HG03139 (cell line): ENCODE measurements around the gene ENG.
"Not testable (repeated sequence)": the region's sequence is repeated elsewhere in the genome, so short reads cannot be mapped to it uniquely, and the experiment has no call there.

ENCODE experiments used
- ATAC-seq: cut with Tn5 transposase; IDR thresholded peaks from one replicate; pipeline ENCODE4 v1.9.1; 2021; ENCODE audit not compliant: unreplicated experiment

ENG gene

GRCh38 chr9:127878652-127879390, 24.4 kb upstream of the ENG start:
- no peak for ATAC-seq

DNA sequence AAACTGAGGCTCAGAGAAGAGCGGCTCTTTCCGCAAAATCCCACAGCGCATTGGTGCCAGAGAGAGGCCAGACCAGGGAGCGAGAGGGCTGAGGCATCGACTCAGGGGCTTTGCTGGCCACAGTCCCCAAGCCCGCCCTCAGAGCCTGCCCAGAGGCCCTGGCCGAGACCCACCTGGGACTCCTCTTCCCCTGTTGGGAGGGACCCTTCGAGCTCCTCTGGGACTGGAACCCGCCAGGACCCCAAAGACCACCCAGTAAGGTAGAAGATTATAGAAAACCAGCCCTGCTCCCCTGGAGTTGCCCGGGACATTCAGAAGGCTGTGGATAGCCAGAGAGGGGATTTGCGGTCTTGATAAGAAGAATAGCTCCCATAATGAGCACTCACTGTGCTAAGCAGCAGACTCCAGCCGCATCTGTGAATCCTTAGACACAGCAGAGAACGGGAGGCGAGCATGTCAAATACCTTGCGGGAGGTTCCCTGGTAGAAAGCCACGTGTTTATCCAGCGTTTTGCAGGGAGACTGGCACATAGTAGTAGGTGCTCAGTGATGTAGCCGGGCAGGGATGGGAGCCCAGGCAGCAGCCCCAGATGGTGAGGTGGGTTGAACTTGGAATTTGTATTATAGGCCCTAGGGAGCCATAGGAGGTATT, 23.7 kb upstream of the ENG start:
- no peak for ATAC-seq

DNA sequence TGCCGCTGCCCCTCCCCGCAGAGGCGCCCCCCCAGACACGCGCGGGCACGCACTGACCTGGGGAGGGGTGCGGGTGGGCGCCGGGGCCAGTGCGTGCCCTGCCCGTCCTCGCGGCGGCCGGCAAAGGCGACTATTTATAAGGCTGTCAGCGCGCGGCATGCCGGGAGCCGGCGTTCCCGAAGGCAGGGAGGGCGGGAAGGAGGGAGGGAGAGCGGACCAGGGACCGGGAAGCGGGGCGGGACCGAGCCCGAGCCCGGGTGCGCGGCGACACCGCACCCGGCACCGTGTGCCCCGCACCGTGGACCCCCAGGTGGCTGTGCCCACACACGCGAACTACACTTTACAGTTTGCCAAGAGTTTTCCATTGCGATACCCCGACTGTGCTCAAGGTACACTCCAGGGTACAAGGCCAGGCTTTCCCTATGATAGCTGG, 23.1 kb upstream of the ENG start, which contains the start of gene AK1:
Gene AK1, minus strand, starts transcription at position 110 of the 433 bp plus-strand sequence. CDS start 3,058 bp downstream, outside the sequence.
- no peak for ATAC-seq

GRCh38 chr9:127876764-127877562, 22.5 kb upstream of the ENG start:
- ATAC-seq: no peak

DNA sequence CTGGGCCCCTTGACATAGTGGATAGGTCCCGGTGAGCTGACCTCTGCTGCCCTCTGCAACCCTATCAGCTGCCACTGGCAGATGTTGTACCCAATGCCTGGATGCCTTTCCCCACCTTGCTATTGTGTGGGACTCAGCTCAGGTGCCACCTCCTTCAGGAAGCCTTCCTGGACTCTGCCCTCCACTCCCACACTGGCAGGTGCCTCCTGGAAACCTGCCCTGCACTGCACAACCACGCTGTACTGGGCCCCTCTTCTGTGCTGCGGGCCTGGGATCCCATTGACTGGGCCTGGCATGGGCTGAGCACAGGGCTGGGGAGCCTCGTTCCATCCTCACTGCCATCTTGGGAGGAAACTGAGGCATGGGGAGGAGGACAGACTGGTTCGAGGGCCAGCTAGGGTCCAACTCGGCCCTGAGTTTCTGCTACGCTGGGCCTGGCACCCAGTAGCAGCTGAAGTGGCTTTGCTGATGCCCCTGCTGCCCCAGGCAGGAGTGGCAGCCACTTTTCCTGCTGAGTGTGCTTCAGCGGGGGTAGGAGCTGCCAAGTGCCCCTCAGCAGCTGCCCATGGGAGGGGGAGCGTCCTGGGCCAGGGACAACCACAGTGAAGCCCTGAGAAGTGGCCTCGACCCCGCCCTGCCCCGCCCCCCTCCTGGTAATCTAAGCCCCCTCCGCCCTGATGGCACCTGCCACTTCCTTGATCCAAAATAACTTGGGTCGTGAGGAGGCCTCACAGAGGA, 21.7 kb upstream of the ENG start:
- ATAC-seq: no peak

- ATAC-seq: no peak
These were observed 21.0 kb upstream of the ENG start for GRCh38 chr9:127875306-127875966.

DNA sequence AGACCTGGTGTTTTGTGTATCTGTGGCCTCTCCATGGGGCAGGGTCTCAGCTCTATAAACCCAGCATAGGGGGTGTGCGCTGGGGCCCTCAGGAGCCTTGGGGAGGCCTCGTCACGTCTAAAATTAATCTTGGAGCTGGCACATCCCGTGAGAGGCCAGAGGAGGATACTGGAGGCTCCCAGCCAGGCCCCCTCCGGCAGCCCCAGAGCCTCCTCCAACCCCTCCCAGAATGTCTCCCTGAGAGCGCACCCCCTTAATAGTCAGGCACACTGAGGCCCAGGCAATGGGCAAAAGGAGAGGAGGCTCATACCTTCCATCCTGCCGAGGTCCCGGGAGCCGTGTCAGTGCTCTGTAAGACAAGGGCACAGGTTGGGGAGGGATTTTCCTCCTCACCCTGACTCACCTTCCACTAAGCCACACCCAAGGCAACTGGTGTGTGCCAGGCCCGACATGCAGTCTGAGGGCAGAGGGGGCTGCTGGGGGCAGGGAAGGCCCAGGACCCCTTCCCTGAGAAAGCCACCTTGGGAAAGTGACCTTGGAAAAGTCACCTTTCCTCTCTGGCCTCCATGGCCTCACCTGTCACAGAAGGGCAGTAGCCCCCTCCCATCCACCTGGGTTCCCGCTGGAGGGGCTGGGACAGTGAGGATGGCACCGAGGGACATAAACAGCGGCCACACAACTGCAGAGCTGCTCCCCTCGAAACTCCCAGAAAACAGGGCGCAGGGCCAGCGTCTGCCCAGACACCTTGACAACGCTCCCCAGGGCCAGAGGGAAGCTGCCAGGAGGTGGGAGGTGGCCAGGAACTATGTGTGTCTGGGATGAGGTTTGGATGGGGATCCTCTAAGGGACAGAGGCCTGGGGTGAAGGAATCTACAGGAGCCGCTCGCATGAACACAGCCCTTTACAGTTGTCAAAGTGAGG, 20.1 kb upstream of the ENG start:
- ATAC-seq: no peak

- ATAC-seq: no peak
These were observed 19.4 kb upstream of the ENG start for GRCh38 chr9:127873886-127874285.

DNA sequence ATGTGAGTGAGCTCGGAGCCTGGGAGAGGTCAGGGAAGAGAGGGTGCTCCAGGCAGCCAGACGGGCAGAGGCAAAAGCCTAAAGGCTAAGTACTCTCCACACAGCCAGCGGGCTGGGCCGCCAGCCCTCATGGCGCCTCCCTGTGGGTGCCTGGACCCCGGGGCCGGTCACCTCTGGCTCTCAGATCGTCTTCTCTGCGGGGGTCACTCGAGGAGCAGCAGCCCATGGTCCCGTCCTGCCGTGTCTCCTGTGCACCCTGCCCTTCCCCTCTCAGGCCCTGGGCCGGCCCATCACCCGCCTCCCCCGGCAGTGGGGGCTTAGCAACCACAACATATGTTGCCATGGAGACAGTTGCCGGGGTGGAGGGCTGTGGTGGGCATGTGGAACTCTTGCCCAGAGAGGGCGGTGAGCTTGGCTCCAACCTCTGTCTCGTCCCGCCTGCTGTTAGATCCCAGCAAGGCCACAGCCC, 18.8 kb upstream of the ENG start:
- ATAC-seq: no peak

- no peak for ATAC-seq
These were observed 18.1 kb upstream of the ENG start for GRCh38 chr9:127872369-127873222.

DNA sequence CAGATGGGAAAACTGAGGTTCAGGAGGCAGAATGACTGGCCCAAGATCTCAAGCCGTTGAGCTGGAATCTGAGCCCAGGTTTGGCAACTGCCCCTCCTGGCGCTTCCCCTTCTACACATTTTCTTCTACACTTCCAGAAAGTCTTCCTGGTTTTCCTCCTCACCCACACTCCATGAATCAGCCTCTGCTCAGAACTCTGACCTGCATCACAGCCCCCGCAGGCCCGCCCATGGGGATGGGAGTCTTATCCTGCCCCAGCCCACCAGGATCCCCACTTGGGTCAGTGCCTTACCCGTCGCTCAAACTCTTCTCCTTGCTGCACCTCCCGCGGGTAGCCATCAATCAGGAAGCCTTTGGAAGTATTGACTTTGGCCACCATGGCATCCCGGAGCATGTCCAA, 17.1 kb upstream of the ENG start:
- no peak for ATAC-seq

DNA sequence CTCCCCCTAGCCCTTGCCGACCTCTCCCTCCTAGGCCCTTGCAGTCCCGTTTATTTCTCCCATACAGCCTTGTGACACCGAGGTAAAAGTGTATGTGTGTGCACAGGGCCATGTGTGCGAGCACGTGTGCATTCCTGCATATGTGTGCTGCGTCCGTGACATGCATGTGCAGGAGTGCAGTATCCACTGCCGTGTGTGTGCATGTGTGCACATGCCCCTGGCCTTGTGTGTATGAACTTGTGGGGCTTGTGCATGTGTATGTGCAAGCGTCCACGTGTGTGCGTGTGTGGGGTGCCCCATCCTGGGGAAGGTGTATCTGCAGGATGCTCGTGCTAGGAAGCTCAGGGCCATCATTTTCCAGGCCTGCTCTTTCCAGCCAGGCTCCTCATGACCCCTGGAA, 16.4 kb upstream of the ENG start:
- no peak for ATAC-seq

DNA sequence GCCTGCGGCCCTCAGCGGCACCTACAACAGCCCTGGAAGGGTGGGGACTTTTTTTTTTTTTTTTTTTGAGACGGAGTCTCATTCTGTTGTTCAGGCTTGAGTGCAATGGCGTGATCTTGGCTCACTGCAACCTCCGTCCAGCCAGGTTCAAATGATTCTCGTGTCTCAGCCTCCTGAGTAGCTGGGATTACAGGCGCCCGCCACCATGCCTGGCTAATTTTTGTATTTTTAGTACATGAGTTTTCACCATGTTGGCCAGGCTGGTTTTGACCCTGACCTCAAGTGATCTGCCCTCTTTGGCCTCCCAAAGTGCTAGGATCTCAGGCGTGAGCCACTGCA, 15.7 kb upstream of the ENG start:
- not testable (repeated sequence) for ATAC-seq

DNA sequence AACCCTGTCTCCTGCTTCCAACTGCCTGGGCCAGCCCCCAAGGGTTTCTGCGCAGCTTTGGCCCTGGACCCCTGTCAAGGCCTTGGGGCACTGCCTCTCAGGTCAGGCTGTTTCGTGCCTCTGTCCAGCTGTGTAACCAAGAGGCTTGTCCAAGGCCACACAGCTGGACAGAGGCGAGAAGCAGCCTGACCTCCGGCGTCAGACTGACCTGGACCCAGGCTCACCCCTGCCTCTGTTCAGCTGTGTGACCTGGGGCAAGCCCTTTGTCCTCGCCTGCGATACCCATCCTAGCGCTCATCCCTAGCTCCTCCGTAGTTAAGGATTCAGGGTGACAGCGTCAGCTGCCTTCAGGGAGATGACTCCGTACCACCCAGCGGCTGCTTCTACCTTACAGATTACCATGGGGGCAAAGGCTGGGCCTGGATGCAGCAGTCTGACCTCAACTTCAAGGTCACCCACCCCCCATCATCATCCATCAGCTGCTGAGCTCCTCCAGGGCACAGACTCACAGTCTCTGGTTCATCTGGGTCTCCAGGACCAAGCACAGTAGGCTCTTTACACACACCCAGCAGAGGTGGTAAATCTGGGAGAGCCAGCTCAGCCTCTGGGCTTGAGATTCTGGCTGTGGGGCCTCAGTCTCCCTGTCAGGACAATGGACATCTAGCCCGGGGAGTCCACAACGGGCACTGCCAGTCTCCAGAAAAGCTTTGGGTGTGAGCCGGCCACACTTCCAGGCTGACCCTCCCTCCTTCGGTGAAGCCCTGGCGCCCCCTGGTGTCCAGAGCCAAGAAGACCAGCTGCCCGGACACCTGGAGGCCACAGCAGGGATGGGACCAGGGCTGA, 15.1 kb upstream of the ENG start:
- ATAC-seq: no peak

GRCh38 chr9:127868278-127868902, 13.9 kb upstream of the ENG start:
- ATAC-seq: no peak

GRCh38 chr9:127867356-127868277, 13.2 kb upstream of the ENG start:
- no peak for ATAC-seq
